C4-2B (cell line): ENCODE measurements around the gene CD160.
"Not testable (repeated sequence)": the region's sequence is repeated elsewhere in the genome, so short reads cannot be mapped to it uniquely, and the experiment has no call there.

Experiments
- ZFX ChIP-seq: fragments of 450-650 bp; IDR thresholded peaks from 2 replicates; pipeline ENCODE4 v1.6.1; 2017
- TF ChIP-seq, protein P1 (sequence below): fragments of 450-650 bp; conservative IDR thresholded peaks from 2 replicates; pipeline ENCODE4 v1.5.1; 2017; ENCODE audit warnings: mild to moderate bottlenecking

DNA sequence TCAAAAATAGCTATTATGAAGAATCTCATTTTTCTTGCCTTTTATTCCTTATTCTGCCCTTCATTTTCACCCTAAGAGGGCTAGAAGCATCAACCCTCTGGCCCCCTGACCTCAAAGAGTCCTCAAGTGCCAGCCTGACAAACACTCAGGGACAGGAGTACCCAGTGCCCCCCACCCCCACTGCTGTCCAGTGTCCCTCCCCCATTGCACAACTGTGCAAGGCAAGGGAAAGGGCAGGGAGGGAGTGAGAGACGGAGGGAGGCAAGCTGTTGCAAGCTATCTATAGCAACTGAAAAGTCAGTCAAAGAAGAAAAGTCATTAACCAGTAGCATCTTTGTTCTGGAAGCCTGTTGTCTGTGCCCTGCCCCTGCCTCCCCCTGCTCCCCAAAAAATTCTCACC, 33.2 kb upstream of the CD160 start:
- TF ChIP-seq, protein P1, sequence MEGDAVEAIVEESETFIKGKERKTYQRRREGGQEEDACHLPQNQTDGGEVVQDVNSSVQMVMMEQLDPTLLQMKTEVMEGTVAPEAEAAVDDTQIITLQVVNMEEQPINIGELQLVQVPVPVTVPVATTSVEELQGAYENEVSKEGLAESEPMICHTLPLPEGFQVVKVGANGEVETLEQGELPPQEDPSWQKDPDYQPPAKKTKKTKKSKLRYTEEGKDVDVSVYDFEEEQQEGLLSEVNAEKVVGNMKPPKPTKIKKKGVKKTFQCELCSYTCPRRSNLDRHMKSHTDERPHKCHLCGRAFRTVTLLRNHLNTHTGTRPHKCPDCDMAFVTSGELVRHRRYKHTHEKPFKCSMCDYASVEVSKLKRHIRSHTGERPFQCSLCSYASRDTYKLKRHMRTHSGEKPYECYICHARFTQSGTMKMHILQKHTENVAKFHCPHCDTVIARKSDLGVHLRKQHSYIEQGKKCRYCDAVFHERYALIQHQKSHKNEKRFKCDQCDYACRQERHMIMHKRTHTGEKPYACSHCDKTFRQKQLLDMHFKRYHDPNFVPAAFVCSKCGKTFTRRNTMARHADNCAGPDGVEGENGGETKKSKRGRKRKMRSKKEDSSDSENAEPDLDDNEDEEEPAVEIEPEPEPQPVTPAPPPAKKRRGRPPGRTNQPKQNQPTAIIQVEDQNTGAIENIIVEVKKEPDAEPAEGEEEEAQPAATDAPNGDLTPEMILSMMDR = not testable (repeated sequence)
- not testable (repeated sequence) for TF ChIP-seq ZFX
